Measurements from ENCODE around the gene C16orf86.

C16orf86 gene

GRCh38 chr16:67666559-67667452 lies at the start of gene C16orf86, which contains the start of gene ENKD1:
Gene C16orf86, plus strand, starts transcription at chr16:67666814. Its CDS starts 157 bp downstream, at chr16:67666971.
Gene ENKD1, minus strand, starts transcription at chr16:67666750. Its CDS starts 308 bp downstream, at chr16:67666442.
- no peak within 1 kb of the TSS for H3K27ac ChIP-seq (ENCODE audit: low read length)
- peak within 1 kb of the TSS; percentile 69; the same call in 1 of the 2 replicates for H3K9ac ChIP-seq (ENCODE audit: low read depth, low read length)
- H3K9me3 ChIP-seq (ENCODE audit: insufficient read depth, low read depth, low read length) = no peaks in the 10 kb centered on the region
- no peaks in the 10 kb centered on the region for H3K36me3 ChIP-seq (ENCODE audit: insufficient read depth, low read depth, low read length)
- 0 out of 2 replicates have a peak, but pooled peaks cover under 1% of the 10 kb centered on the region for H3K4me1 ChIP-seq (ENCODE audit: insufficient read depth, low read length)
- peak within 1 kb of the TSS; percentile 62 for H3K4me3 ChIP-seq (ENCODE audit: low read length)
- peaks cover 13% of the 10 kb centered on the region for H3K27me3 ChIP-seq (ENCODE audit: insufficient read depth, low read length)

GRCh38 chr16:67628216-67628615 lies 38.4 kb upstream of the C16orf86 start:
- Histone ChIP-seq H3K9ac (ENCODE audit: low read depth, low read length) (no peak overlapping the region), H3K4me3 (ENCODE audit: low read length) (no peak overlapping the region), H3K9me3 (ENCODE audit: insufficient read depth, low read depth, low read length) (no peaks in the 10 kb centered on the region), H3K27ac (ENCODE audit: low read length) (no peak overlapping the region), H3K4me1 (ENCODE audit: insufficient read depth, low read length) (no peaks in the 10 kb centered on the region), H3K27me3 (ENCODE audit: insufficient read depth, low read length) (no peaks in the 10 kb centered on the region), H3K36me3 (ENCODE audit: insufficient read depth, low read depth, low read length) (peaks cover 84% of the 10 kb centered on the region)

GRCh38 chr16:67632415-67633172 lies 34.0 kb upstream of the C16orf86 start:
- peaks cover 83% of the 10 kb centered on the region for H3K36me3 ChIP-seq (ENCODE audit: insufficient read depth, low read depth, low read length)
- H3K27ac ChIP-seq (ENCODE audit: low read length) = no peak overlapping the region
- H3K27me3 ChIP-seq (ENCODE audit: insufficient read depth, low read length) = no peaks in the 10 kb centered on the region
- H3K4me3 ChIP-seq (ENCODE audit: low read length) = no peak overlapping the region
- H3K9ac ChIP-seq (ENCODE audit: low read depth, low read length) = no peak overlapping the region
- no peaks in the 10 kb centered on the region for H3K9me3 ChIP-seq (ENCODE audit: insufficient read depth, low read depth, low read length)
- H3K4me1 ChIP-seq (ENCODE audit: insufficient read depth, low read length) = no peaks in the 10 kb centered on the region

GRCh38 chr16:67636713-67637112 lies 29.9 kb upstream of the C16orf86 start:
- Histone ChIP-seq H3K27me3 (ENCODE audit: insufficient read depth, low read length) (no peaks in the 10 kb centered on the region), H3K27ac (ENCODE audit: low read length) (no peak overlapping the region), H3K36me3 (ENCODE audit: insufficient read depth, low read depth, low read length) (peaks cover 67% of the 10 kb centered on the region), H3K9ac (ENCODE audit: low read depth, low read length) (no peak overlapping the region), H3K4me3 (ENCODE audit: low read length) (no peak overlapping the region), H3K4me1 (ENCODE audit: insufficient read depth, low read length) (no peaks in the 10 kb centered on the region), H3K9me3 (ENCODE audit: insufficient read depth, low read depth, low read length) (no peaks in the 10 kb centered on the region)

- no peak overlapping the region for H3K27ac ChIP-seq (ENCODE audit: low read length)
- H3K9me3 ChIP-seq (ENCODE audit: insufficient read depth, low read depth, low read length) = no peaks in the 10 kb centered on the region
- H3K4me3 ChIP-seq (ENCODE audit: low read length) = no peak overlapping the region
- H3K4me1 ChIP-seq (ENCODE audit: insufficient read depth, low read length) = no peaks in the 10 kb centered on the region
- peaks cover 58% of the 10 kb centered on the region for H3K36me3 ChIP-seq (ENCODE audit: insufficient read depth, low read depth, low read length)
- H3K27me3 ChIP-seq (ENCODE audit: insufficient read depth, low read length) = no peaks in the 10 kb centered on the region; the same call in 1 of the 2 replicates
- no peak overlapping the region for H3K9ac ChIP-seq (ENCODE audit: low read depth, low read length)
Observed at GRCh38 chr16:67637625-67638024, 29.0 kb upstream of the C16orf86 start.

- Histone ChIP-seq H3K27me3 (ENCODE audit: insufficient read depth, low read length) (peaks cover 30% of the 10 kb centered on the region), H3K4me1 (ENCODE audit: insufficient read depth, low read length) (no peaks in the 10 kb centered on the region; the same call in 1 of the 2 replicates), H3K9ac (ENCODE audit: low read depth, low read length) (no peak overlapping the region), H3K36me3 (ENCODE audit: insufficient read depth, low read depth, low read length) (peaks cover 27% of the 10 kb centered on the region), H3K4me3 (ENCODE audit: low read length) (no peak overlapping the region), H3K9me3 (ENCODE audit: insufficient read depth, low read depth, low read length) (no peaks in the 10 kb centered on the region), H3K27ac (ENCODE audit: low read length) (no peak overlapping the region)
Observed at GRCh38 chr16:67641779-67642708, 24.6 kb upstream of the C16orf86 start.

- no peak overlapping the region for H3K9ac ChIP-seq (ENCODE audit: low read depth, low read length)
- peaks cover 7% of the 10 kb centered on the region; the same call in 1 of the 2 replicates for H3K36me3 ChIP-seq (ENCODE audit: insufficient read depth, low read depth, low read length)
- peaks cover 49% of the 10 kb centered on the region for H3K27me3 ChIP-seq (ENCODE audit: insufficient read depth, low read length)
- H3K9me3 ChIP-seq (ENCODE audit: insufficient read depth, low read depth, low read length) = no peaks in the 10 kb centered on the region
- no peaks in the 10 kb centered on the region; the same call in 1 of the 2 replicates for H3K4me1 ChIP-seq (ENCODE audit: insufficient read depth, low read length)
- no peak overlapping the region for H3K4me3 ChIP-seq (ENCODE audit: low read length)
- H3K27ac ChIP-seq (ENCODE audit: low read length) = no peak overlapping the region
Observed at GRCh38 chr16:67644038-67644437, 22.6 kb upstream of the C16orf86 start.

GRCh38 chr16:67645397-67646121 lies 21.1 kb upstream of the C16orf86 start:
- Histone ChIP-seq H3K4me1 (ENCODE audit: insufficient read depth, low read length) (no peaks in the 10 kb centered on the region; the same call in 1 of the 2 replicates), H3K9ac (ENCODE audit: low read depth, low read length) (peak overlapping the region; percentile 69), H3K27me3 (ENCODE audit: insufficient read depth, low read length) (peaks cover 61% of the 10 kb centered on the region), H3K36me3 (ENCODE audit: insufficient read depth, low read depth, low read length) (no peaks in the 10 kb centered on the region), H3K9me3 (ENCODE audit: insufficient read depth, low read depth, low read length) (no peaks in the 10 kb centered on the region), H3K27ac (ENCODE audit: low read length) (no peak overlapping the region), H3K4me3 (ENCODE audit: low read length) (peak overlapping the region; percentile 63)

- Histone ChIP-seq H3K27ac (ENCODE audit: low read length) (no peak overlapping the region), H3K4me1 (ENCODE audit: insufficient read depth, low read length) (no peaks in the 10 kb centered on the region; the same call in 1 of the 2 replicates), H3K4me3 (ENCODE audit: low read length) (no peak overlapping the region), H3K9ac (ENCODE audit: low read depth, low read length) (no peak overlapping the region), H3K27me3 (ENCODE audit: insufficient read depth, low read length) (peaks cover 77% of the 10 kb centered on the region), H3K9me3 (ENCODE audit: insufficient read depth, low read depth, low read length) (no peaks in the 10 kb centered on the region), H3K36me3 (ENCODE audit: insufficient read depth, low read depth, low read length) (no peaks in the 10 kb centered on the region)
Observed at GRCh38 chr16:67647111-67647651, 19.4 kb upstream of the C16orf86 start.

- H3K27ac ChIP-seq (ENCODE audit: low read length) = no peak overlapping the region
- no peaks in the 10 kb centered on the region; the same call in 1 of the 2 replicates for H3K4me1 ChIP-seq (ENCODE audit: insufficient read depth, low read length)
- no peaks in the 10 kb centered on the region for H3K9me3 ChIP-seq (ENCODE audit: insufficient read depth, low read depth, low read length)
- peaks cover 80% of the 10 kb centered on the region for H3K27me3 ChIP-seq (ENCODE audit: insufficient read depth, low read length)
- no peak overlapping the region for H3K4me3 ChIP-seq (ENCODE audit: low read length)
- no peak overlapping the region for H3K9ac ChIP-seq (ENCODE audit: low read depth, low read length)
- H3K36me3 ChIP-seq (ENCODE audit: insufficient read depth, low read depth, low read length) = no peaks in the 10 kb centered on the region
Observed at GRCh38 chr16:67647681-67648080, 18.9 kb upstream of the C16orf86 start.

All from iPS-20b (cell line).